Activated CD8-positive, alpha-beta memory T cell treated with anti-CD3 and anti-CD28 coated beads, Interleukin-2, amount 50 U/mL, for 24 hours (primary cell): ENCODE data around the gene GPR89B.
"Not testable (repeated sequence)": the region's sequence is repeated elsewhere in the genome, so short reads cannot be mapped to it uniquely, and the experiment has no call there.

Source experiments
- DNase-seq: peaks from one replicate; pipeline ENCODE4 v3.0.0-alpha.2; 2020; ENCODE audit errors: extremely low read depth

Gene GPR89B

DNA sequence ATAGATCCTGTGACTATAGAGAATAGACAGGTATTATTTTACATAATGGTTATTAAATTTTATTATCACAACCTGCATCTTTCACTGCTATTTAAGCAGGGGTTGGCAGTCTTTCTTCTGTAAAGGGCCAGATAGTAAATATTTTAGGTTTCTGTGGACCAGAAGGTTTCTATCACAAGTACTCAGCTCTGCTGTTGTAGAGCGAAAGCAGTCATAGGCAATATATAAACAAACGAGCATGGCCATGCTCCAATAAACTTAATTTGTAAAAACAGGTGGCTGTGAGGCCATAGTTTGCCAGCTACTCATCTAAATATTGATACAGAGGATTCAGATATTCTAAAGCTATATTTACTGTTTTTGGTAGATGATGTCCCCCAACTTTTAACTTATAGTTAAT, 12.2 kb downstream of the GPR89B start:
- not testable (repeated sequence) for DNase-seq

DNA sequence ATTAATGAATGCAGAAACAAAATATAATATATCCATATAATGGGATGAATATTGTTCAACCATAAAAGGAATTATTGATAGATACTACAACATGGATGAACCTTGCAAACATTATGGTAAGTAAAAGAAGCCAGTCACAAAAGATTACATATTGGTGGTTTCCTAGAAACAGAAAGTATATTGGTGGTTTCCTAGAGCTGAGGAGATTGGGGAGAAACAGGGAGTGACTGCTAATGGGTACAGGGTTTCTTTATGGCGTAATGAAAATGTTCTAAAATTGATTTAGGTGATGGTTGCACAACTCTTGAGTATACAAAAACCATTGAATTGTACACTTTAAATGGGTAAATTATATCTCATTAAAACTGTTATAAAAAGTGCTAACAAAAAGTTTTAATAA, 14.3 kb downstream of the GPR89B start:
- DNase-seq: not testable (repeated sequence)

DNA sequence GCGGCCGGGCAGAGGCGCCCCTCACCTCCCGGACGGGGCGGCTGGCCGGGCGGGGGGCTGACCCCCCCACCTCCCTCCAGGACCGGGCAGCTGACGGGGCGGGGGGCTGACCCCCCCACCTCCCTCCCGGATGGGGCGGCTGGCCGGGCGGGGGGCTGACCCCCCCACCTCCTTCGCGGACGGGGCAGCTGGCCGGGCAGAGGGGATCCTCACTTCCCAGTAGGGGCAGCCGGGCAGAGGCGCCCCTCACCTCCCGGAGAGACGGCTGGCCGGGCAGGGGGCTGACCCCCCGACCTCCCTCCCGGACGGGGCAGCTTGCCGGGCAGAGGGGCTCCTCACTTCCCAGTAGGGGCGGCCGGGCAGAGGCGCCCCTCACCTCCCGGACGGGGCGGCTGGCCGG, 21.3 kb downstream of the GPR89B start:
- not testable (repeated sequence) for DNase-seq

DNA sequence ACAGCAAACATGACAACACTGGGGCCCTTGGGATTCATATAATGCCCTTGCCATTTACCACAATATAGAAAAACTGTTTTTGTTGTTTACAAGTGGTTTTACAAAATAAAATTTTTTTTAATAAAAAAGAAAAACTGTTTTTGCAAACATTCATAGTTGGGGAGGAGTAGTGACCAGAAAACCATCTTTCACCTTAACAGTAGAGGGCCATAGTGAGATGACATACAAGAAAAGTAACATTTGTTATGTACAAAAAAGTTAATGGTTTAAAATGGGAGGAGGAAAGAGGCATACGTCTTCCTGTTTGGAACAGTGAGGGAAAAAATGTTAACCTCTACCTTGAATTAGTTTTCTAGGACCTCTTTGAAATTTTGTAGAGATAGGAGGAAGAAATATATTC, 30.7 kb downstream of the GPR89B start:
- DNase-seq: not testable (repeated sequence)

DNA sequence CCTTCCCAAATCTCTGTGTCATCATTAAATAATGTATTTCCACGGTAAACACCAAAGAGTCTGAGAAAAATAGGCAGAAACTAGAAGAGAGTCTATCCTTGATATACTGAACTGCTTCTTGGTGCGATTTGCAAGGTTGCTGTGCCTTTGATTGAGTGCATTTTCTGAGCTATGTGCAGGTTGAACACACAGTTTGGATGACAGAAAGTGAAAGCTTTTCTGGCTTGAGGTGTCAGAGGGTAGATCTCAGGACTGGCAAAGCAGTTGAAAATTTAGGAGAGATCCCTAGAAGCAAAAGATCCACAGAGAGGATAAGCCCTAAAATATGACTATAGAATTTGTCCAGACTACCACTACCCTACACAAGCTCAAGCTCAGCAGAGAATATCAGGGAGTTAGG, 31.5 kb downstream of the GPR89B start:
- DNase-seq: not testable (repeated sequence)

DNA sequence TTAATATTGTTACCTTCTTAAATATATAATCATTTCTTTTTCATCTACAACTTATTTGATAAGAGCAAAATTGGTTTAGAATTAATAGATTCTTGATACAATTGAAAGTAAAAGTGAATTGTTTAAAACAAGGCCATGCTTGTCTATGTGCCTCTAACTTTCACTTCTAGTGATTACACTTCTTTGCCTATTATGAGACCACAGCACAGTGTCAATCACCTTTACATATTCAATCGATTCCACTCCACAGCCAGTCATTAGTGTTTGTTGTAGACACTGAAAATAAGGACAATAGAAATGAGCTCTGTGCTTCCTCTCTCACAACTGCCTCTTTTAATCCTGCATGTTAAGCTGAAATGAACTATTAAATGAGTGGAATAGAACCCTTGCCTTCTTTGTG, 36.4 kb downstream of the GPR89B start:
- DNase-seq: not testable (repeated sequence)

DNA sequence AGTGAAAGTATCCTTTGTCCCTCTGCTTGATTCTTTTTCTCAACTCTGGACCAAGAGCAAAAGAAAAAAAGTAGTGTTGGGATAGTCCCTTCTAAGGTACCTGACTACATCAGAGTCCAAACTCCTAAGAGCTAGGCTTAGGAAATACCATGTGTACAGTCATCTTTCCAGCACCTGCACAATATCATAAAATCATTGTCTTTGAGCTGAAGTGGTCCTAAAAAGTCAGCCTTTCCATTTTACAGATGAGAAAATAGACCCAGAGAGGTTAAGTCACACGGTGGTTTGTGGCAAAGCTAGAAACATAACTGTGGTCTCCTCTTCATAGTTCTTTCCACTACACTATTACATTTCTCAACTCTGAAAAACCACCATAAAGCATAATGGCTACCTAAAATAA, 38.4 kb downstream of the GPR89B start:
- DNase-seq: not testable (repeated sequence)

DNA sequence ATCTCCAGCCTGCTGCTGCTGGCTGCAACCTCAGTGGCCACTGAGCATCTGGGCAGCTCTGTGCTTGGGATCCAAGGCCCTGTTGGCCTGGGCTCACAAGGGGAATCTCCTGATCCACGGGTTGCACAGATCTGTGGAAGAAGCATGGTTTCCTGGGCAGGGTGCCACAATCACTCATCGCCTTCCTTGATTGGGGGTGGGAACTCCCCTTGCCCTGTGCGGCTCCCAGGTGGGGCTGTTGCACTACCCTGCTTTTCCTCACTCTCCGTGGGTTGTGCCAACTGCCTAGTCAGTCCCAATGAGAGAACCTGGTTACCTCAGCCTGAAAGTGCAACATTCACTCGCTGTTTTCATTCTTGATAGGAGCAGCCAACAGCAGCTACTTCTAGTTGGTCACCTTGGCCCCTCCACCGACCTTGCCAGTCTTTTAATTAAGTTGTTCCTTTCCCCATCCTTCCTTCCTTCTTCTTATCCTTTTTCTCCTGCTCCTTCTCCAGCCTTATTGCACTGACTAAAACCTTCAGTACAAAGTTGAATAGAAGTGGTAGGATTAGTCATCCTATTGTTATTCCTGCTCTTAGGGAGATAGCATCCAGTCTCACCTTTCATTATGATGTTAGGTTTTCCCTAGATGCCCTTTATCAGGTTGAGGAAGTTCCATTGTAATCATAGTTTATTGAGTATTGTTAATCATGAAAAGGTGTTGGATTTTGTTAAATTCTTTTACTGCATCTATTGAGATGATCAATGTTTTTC, 50.9 kb downstream of the GPR89B start:
- DNase-seq: not testable (repeated sequence)

DNA sequence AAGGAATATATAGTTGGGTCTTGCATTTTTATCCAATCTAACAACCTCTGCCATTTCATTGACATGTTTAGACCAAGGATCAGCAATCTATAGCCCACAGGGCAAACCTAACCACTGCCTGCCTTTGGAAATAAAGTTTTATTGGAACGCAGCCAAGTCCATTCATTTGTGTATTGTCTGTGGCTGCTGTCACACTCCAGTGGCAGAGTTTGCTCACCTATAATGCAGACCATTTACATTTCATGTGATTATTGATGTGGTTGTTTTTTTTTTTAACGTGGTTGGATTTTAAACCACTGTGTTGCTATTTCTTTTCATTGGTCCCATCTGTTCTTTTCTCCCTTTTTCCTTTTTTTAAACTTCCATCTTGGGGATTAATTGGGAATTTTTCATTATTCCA, 57.2 kb downstream of the GPR89B start:
- DNase-seq: not testable (repeated sequence)

DNA sequence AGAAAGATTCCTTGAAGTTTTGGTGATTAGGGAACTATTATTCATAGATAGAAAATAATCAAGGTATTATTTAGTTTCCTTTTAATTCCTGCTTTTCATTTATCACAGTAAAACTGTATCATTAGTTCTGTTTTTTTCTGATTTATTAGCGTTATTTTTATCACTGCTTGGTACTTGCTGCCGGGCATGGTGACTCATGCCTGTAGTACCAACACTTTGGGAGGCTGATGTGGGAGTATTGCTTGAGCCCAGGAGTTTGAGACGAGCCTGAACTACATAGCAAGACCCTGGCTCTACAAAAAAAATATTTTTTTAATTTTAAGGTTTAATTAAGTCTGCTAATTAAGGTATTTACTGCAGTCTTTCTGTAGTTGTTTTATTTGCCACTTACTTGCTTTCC, 59.7 kb downstream of the GPR89B start:
- DNase-seq: not testable (repeated sequence)

DNA sequence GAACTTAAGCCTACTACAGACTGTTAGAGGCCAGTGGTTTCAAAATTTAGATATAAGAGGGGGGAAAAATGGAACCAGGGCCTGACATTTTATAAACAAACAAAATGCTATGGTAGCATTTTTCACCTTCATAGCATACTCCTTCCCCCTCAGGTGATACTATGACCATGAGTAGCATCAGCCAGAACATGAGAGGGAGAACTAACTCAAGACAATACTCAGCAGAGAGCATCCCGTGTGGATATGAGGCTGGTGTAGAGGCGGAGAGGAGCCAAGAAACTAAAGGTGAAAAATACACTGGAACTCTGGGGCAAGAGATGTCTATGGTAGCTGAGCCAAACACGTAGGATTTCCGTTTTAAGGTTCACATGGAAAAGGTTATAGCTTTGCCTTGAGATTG, 64.7 kb downstream of the GPR89B start:
- not testable (repeated sequence) for DNase-seq

DNA sequence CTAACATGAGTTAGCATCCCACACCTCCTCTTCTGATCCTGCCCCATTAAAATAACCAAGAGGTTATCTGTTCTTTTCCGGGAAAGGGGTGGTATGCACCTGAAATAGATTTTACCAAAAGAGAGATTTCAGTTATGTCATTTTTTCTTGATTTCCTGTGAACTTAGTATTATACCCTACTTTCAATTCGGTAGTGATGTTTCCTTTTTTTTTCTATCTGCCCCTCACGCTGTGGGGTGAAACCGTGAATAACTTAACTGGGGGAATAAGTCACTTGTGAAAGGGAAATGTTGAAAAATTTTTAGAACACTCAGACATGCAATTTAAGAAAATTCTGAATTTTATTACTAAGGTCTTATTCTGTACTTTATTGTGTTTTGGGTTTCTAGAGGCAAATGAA, 65.2 kb downstream of the GPR89B start:
- DNase-seq: not testable (repeated sequence)

DNA sequence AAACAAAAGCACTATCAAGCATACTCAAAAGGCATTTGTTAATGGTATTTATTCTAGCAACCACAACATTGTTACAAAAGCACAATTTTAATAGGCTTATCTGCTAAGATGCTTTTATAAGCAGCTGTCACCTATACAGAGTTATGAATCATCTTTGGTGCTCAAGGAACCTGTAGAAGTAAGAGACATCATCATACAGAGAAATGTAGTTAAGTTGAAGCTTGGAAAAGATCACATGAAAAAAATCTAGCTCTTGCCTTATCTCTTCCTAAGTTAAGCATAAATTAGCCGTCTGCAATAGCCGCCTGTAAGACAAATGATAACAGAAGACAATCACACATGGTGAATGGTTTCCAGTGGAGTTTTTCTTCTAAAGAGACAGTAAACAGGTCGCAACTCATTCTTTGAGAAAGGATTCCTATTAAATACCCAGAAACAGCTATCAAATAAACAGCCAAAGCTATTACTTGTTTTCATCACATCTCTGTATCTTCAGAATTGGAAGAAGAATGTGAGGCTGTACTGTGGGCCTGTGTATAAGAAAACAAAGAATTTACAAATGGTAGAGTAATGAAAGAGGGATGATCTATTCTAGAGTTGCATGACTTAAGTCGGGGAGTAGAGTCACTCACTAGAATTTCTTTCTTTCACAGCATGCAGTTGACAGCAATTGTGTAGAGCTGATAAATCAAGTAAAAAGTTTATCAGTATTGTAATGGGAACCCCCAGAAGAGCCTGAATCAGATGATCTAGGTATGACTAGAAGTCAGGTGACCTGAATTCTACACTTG, 65.8 kb downstream of the GPR89B start:
- DNase-seq: not testable (repeated sequence)

DNA sequence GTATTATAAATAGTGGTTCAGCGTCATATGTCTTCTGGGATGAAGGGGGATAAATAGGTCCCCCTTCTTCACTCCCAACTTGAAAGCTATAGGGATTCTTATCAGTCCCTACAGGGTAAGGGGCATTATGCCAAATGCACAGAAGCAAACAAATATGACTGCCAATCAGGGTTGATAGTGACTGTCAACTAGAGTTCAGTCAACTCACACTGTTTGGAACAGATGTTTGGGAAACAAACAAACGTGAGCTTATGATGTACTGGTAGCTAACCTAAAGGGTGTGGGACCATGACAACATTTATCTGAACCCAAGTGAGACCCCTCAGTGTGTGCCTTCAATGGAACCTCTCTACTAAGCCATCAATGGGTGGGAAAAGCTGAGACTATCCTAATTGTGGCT, 67.9 kb downstream of the GPR89B start:
- not testable (repeated sequence) for DNase-seq

DNA sequence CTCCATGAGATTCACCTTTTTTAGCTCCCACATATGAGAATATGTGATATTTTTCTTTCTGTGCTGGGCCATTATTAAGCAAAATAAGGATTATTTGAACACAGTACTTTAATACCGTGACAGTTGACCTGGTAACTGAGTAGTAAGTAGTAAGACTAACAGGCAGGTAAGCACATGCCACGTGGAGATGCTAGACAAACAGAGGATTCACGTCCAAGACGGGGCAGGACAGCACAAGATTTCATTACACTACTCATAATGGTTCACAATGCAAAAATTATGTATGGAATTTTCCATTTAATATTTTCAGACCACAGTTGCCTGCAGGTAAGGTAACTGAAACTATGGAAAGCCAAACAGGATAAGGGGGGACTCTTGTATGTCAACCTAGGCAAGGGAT, 79.5 kb downstream of the GPR89B start:
- not testable (repeated sequence) for DNase-seq

DNA sequence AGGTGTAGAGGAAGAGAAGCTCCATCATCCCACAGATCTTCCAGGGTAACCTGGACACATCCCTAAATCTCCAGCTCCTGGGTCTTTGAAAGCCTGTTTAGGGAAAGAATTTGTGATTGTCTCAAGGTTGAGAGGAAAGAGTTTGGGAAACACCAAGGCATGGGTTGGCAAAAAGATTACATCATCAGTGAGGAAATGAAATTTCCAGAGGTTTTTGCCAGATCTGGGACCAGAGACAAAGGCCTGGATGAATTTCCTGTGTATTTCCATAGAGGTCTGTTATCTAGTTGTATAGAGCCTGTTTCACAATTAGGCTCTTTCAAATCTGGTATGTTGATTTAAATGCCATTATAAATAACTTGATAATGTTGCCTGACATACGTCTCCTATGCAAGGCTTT, 82.3 kb downstream of the GPR89B start:
- no peak for DNase-seq

DNA sequence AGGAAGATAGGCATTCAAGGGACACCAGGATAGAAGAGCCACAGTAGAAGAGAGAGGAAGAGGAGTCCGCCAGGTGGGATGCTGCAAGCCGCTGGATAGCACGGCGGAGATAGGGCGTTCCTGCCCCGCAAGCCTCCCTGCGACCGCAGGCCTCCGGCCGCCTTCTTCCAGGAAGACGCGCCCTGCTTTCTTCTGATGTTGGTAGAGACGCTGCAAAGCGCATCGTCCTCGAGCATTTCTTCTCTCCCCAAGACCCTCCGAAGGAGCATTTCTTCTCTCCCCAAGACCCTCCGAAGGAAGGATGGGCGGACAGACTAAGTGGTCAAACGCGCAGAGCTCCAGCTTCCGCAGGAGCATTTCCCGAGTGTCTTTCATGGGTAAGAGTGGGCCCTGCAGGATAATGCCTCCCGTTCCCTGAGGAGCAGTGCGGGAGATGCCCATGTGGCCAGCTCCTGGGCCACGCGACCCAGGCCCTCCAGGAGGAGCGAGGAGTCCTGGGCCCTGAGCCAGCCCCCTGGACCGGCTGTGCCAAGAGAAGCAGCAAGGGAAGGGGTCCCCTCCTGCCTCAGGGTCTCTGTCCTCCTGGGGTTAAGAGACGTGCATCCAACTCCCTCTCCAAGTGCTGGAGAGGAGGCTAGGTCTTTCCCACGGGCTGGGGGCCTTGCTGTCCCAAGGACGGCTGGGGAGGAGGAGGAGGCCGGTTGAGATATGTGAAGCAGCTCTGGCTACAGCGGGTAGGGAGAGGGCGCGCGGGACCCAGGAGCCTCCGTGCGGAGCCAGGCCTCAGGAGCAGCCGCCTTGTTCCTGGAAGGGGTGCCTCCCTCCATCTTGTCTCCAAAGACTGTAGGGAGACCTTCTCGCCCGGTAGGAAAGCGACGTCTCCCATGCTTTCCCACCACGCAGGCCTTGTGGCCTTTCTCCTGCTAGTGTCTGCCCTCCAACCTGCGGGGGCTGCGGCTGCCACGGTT, 85.2 kb downstream of the GPR89B start:
- not testable (repeated sequence) for DNase-seq

DNA sequence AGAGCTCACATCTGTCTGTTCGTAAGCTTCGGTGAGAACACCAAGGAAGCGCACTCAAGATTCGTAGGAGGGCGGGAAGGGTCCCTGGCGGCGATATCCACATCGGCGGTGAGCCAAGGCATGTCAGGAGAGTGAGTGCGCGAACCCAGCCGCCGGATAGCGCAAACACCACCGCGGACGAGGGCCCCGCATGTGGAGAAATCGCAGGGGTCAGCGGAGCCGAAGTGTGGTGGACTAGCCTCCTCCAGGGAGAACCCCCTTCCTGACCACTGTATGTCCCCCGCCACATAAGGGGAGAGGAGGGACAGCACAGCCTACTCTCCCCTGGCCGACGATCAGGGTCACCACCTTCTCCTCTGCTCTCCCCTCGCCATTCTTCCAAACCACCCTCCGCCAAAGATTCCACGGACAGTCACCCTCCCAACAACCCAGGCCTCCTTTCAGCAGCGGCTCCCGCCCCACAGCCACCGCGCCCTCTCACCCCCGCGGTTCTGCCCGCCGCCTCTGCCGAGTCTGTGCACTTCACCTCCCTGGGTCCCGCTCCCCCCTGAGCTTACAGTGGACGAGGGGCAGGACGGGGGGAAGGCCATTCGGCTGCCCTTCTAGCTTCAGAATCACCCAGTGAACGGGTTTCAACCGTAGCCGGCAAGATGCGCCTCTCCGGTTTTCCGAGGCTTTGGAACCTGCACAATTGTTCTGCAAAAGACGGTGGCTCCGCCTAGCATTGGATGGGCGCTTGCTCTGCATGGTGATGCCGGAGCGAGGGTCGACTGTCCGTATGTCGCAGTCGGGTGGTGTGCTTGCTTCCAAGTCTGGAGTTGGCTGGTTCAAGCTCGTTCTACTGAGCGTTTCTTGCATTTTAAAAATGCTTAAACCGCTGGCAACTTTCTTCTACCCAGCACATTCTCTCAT, 86.3 kb downstream of the GPR89B start:
- DNase-seq: not testable (repeated sequence)

DNA sequence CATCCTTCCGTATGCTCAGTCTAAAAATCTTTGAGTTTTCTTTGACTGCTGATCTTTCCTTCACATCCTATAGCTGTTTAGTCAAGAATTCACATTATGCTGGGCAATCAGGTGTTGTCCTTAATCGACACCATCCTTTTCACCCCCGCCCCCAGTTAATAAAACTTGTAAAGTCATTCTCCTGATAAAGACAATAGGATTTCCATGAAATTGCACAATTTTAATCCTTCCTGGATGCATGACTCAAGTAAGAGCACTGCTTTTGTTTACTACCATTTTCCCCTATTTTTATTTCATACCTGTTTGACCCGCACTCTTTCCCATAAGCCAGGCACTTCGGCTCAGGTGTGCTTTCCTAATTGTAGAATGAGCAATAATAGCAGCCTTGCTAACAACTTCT, 96.7 kb downstream of the GPR89B start:
- DNase-seq: not testable (repeated sequence)

DNA sequence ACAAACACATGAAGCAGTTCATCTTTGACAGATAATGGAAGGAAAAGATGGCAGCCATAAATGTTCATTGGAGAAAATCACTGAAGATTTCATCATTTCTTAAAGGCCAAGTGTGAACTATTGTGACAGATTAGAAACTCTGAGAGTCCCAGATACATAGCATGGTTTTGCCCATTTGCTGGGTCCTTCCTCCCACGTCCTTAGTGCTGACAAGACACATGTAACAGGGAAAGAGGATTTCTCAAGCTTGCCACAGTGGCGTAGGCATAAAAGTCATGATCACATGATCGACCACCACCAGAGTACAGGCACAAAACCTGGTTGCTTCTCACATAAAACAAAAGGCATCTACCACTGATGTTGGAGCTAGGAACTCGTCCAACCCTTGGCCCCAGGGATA, 98.8 kb downstream of the GPR89B start:
- not testable (repeated sequence) for DNase-seq

DNA sequence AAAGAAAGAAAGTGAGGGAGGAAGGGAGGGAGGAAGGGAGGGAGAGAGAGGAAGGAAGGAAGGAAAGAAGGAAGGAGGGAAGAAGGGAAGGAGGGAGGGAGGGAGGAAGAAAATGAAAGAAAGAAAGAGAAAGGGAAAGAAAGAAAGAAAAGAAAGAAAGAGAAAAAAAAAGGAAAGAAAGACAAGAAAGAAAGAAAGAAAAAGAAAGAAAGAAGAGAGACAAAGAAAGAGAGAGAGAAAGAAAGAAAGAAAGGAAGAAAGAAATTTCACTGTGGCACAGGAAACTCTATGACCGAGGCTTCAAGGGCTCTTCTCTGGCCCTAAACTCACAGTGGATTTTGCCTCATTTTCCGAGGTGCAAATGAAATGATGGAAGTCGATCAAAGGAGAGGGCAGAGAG, 104.0 kb downstream of the GPR89B start:
- not testable (repeated sequence) for DNase-seq
